Hematopoietic multipotent progenitor cell treated with erythropoietin and hydrocortisone succinate and interleukin-3 and kit ligand, for 6 days (in vitro differentiated cells): ENCODE measurements around the gene PAK4.

Source experiments
- DNase-seq: peaks from one replicate; pipeline ENCODE4 v3.0.0-alpha.2; 2015

The PAK4 gene

GRCh38 chr19:39166571-39167391 lies 41.2 kb downstream of the PAK4 start:
- no peak for DNase-seq

- no peak for DNase-seq
Observed at GRCh38 chr19:39167461-39168257, 42.1 kb downstream of the PAK4 start.

GRCh38 chr19:39168258-39169142 lies 42.9 kb downstream of the PAK4 start:
- no peak for DNase-seq

- no peak for DNase-seq
Observed at GRCh38 chr19:39169143-39169810, 43.7 kb downstream of the PAK4 start.

- no peak for DNase-seq
Observed at GRCh38 chr19:39170386-39171231, 45.0 kb downstream of the PAK4 start.

- no peak for DNase-seq
Observed at GRCh38 chr19:39171479-39172465, 46.2 kb downstream of the PAK4 start.

- no peak for DNase-seq
Observed at GRCh38 chr19:39172700-39173501, 47.3 kb downstream of the PAK4 start.

GRCh38 chr19:39173502-39173991 lies 48.0 kb downstream of the PAK4 start:
- DNase-seq: no peak

- DNase-seq: no peak
Observed at GRCh38 chr19:39174142-39174541, 48.6 kb downstream of the PAK4 start.

- no peak for DNase-seq
Observed at GRCh38 chr19:39174558-39175544, 49.3 kb downstream of the PAK4 start.

GRCh38 chr19:39175564-39175963 lies 50.0 kb downstream of the PAK4 start:
- no peak for DNase-seq

GRCh38 chr19:39177110-39177699 lies 51.6 kb downstream of the PAK4 start:
- DNase-seq: no peak

- DNase-seq: no peak
Observed at GRCh38 chr19:39177736-39178135, 52.1 kb downstream of the PAK4 start.

- no peak for DNase-seq
Observed at GRCh38 chr19:39178296-39179006, 52.9 kb downstream of the PAK4 start.

GRCh38 chr19:39179754-39180153 lies 54.2 kb downstream of the PAK4 start:
- DNase-seq: no peak

GRCh38 chr19:39180749-39181148 lies 55.2 kb downstream of the PAK4 start:
- no peak for DNase-seq
